MM.1S (cell line): ENCODE results near the gene E4F1.

Source experiments
- DNase-seq: peaks from one replicate; pipeline ENCODE4 v3.0.0-alpha.2; 2015
- H2AFZ ChIP-seq: fragments of 300-600 bp; sonication (generic); 2 replicates; pipeline ENCODE4 v1.6.0; 2016; ENCODE audit warnings: antibody characterized with exemption, low read length
- H3F3A ChIP-seq: fragments of 300-600 bp; sonication (generic); 2 replicates; pipeline ENCODE4 v1.6.1; 2016; ENCODE audit warnings: mild to moderate bottlenecking, antibody characterized with exemption, low read length, moderate library complexity, mixed read lengths; ENCODE audit not compliant: insufficient read depth
- H3K27ac ChIP-seq: fragments of 300-600 bp; sonication (generic); 2 replicates; pipeline ENCODE4 v1.5.1; 2016; ENCODE audit warnings: mild to moderate bottlenecking, low read length
- H3K27me3 ChIP-seq: fragments of 300-600 bp; sonication (generic); replicated peaks from 2 replicates; pipeline ENCODE4 v1.6.0; 2016; ENCODE audit warnings: low read length; ENCODE audit not compliant: insufficient read depth
- H3K36me3 ChIP-seq: fragments of 300-600 bp; sonication (generic); replicated peaks from 2 replicates; pipeline ENCODE4 v1.6.1; 2016; ENCODE audit warnings: mild to moderate bottlenecking, low read length, mixed read lengths; ENCODE audit not compliant: insufficient read depth
- H3K4me1 ChIP-seq: fragments of 300-600 bp; sonication (generic); 2 replicates; pipeline ENCODE4 v1.6.1; 2016; ENCODE audit warnings: low read length, mixed read lengths
- H3K4me2 ChIP-seq: fragments of 300-600 bp; sonication (generic); 2 replicates; pipeline ENCODE4 v1.6.0; 2016; ENCODE audit warnings: low read depth, low read length
- H3K4me3 ChIP-seq: fragments of 300-600 bp; sonication (generic); 2 replicates; pipeline ENCODE4 v1.5.1; 2016; ENCODE audit warnings: low read length, mixed read lengths
- H3K79me2 ChIP-seq: fragments of 300-600 bp; sonication (generic); 2 replicates; pipeline ENCODE4 v1.6.1; 2016; ENCODE audit warnings: mixed run types, low read length, mixed read lengths
- H3K9ac ChIP-seq: fragments of 300-600 bp; sonication (generic); 2 replicates; pipeline ENCODE4 v1.6.1; 2016; ENCODE audit warnings: low read length, mixed read lengths
- H3K9me2 ChIP-seq: fragments of 300-600 bp; sonication (generic); replicated peaks from 2 replicates; pipeline ENCODE4 v1.6.1; 2016; ENCODE audit warnings: mild to moderate bottlenecking, low read length, mixed read lengths; ENCODE audit not compliant: insufficient read depth
- H3K9me3 ChIP-seq: fragments of 300-600 bp; sonication (generic); replicated peaks from 2 replicates; pipeline ENCODE4 v1.6.1; 2016; ENCODE audit warnings: mild to moderate bottlenecking, low read length, mixed read lengths; ENCODE audit not compliant: insufficient read depth
- H4K20me1 ChIP-seq: fragments of 300-600 bp; sonication (generic); 2 replicates; pipeline ENCODE4 v1.6.1; 2016; ENCODE audit warnings: mild to moderate bottlenecking, low read length, moderate library complexity, mixed read lengths; ENCODE audit not compliant: insufficient read depth
- EZH2 ChIP-seq: fragments of 300-600 bp; sonication (generic); optimal IDR thresholded peaks from 2 replicates; pipeline ENCODE3; 2017; ENCODE audit warnings: low read depth, mild to moderate bottlenecking, antibody characterized with exemption, low read length, mixed read lengths
- EZH2phosphoT487 ChIP-seq: fragments of 300-600 bp; sonication (generic); IDR thresholded peaks from 2 replicates; pipeline ENCODE4 v1.6.1; 2018; ENCODE audit warnings: antibody characterized with exemption, low read length
- TF ChIP-seq, protein P1 (sequence below): fragments of 300-600 bp; sonication (generic); IDR thresholded peaks from 2 replicates; pipeline ENCODE4 v1.5.1; 2016; ENCODE audit warnings: antibody characterized with exemption, low read length, mixed read lengths

Gene E4F1

DNA sequence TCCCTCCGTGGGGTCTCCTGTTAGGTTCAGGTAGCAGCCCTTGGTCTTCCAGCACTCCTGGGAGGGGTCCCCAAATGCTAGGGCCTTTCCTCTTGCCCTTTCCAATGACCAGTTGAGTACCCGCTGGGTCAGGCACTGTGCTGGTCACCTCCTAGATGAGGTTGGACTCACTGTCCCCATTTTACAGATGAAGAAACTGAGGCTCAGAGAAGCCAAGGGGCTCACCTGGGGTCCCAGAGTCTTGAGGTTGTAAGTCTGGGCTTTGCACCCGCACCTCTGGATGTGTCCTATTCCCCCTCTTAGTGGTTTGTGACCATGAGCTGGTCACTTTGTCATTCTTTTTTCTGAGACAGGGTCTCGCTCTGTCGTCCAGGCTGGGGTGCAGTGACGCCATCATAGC, 25.6 kb upstream of the E4F1 start:
- H3K4me2 ChIP-seq: no peak overlapping the region
- no peaks in the 10 kb centered on the region for H3K36me3 ChIP-seq
- no peak overlapping the region for H3K9ac ChIP-seq
- no peaks in the 10 kb centered on the region for H3F3A ChIP-seq
- H2AFZ ChIP-seq: no peak overlapping the region
- H3K4me3 ChIP-seq: no peak overlapping the region
- H3K79me2 ChIP-seq: no peaks in the 10 kb centered on the region
- TF ChIP-seq, protein P1, sequence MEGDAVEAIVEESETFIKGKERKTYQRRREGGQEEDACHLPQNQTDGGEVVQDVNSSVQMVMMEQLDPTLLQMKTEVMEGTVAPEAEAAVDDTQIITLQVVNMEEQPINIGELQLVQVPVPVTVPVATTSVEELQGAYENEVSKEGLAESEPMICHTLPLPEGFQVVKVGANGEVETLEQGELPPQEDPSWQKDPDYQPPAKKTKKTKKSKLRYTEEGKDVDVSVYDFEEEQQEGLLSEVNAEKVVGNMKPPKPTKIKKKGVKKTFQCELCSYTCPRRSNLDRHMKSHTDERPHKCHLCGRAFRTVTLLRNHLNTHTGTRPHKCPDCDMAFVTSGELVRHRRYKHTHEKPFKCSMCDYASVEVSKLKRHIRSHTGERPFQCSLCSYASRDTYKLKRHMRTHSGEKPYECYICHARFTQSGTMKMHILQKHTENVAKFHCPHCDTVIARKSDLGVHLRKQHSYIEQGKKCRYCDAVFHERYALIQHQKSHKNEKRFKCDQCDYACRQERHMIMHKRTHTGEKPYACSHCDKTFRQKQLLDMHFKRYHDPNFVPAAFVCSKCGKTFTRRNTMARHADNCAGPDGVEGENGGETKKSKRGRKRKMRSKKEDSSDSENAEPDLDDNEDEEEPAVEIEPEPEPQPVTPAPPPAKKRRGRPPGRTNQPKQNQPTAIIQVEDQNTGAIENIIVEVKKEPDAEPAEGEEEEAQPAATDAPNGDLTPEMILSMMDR: no peak
- TF ChIP-seq EZH2phosphoT487 (no peak), EZH2 (no peak)
- peaks cover 83% of the 10 kb centered on the region for H3K27me3 ChIP-seq
- no peak for DNase-seq
- no peak overlapping the region for H3K27ac ChIP-seq
- no peaks in the 10 kb centered on the region for H3K4me1 ChIP-seq
- no peaks in the 10 kb centered on the region for H3K9me2 ChIP-seq
- no peaks in the 10 kb centered on the region for H4K20me1 ChIP-seq
- no peaks in the 10 kb centered on the region for H3K9me3 ChIP-seq

- no peak for DNase-seq
- H3K9ac ChIP-seq: no peak overlapping the region
- H3K4me2 ChIP-seq: no peak overlapping the region
- H3K27me3 ChIP-seq: peaks cover 78% of the 10 kb centered on the region
- H3K36me3 ChIP-seq: no peaks in the 10 kb centered on the region
- TF ChIP-seq EZH2 (no peak), EZH2phosphoT487 (no peak)
- TF ChIP-seq, protein P1: no peak
- no peaks in the 10 kb centered on the region for H3K9me2 ChIP-seq
- no peaks in the 10 kb centered on the region for H3F3A ChIP-seq
- no peak overlapping the region for H3K4me3 ChIP-seq
- no peaks in the 10 kb centered on the region for H3K9me3 ChIP-seq
- no peak overlapping the region for H3K27ac ChIP-seq
- H2AFZ ChIP-seq: no peak overlapping the region
- H3K4me1 ChIP-seq: no peaks in the 10 kb centered on the region
- no peaks in the 10 kb centered on the region for H3K79me2 ChIP-seq
- H4K20me1 ChIP-seq: no peaks in the 10 kb centered on the region
Measured at GRCh38 chr16:2198283-2198682, 25.1 kb upstream of the E4F1 start.

- Histone ChIP-seq H3K4me2 (no peak overlapping the region), H2AFZ (no peak overlapping the region), H3K79me2 (no peaks in the 10 kb centered on the region), H4K20me1 (no peaks in the 10 kb centered on the region), H3K9me3 (no peaks in the 10 kb centered on the region), H3K27ac (no peak overlapping the region), H3K9ac (no peak overlapping the region), H3K27me3 (peaks cover 70% of the 10 kb centered on the region), H3K36me3 (no peaks in the 10 kb centered on the region), H3F3A (no peaks in the 10 kb centered on the region), H3K9me2 (no peaks in the 10 kb centered on the region), H3K4me3 (no peak overlapping the region), H3K4me1 (no peaks in the 10 kb centered on the region)
- no peak for DNase-seq
- TF ChIP-seq EZH2phosphoT487 (no peak), EZH2 (no peak)
- TF ChIP-seq, protein P1: no peak
Measured at GRCh38 chr16:2199095-2199494, 24.3 kb upstream of the E4F1 start.
